H9 (cell line): ENCODE data around the gene CRYBA1. TPM values are rescaled to one million over a fixed set of nuclear protein-coding genes. Genes with fewer than 3 reads are reported as not detected.

Source experiments
- DNase-seq: peaks from one replicate; pipeline ENCODE4 v3.0.0-alpha.2; 2017
- H2AFZ ChIP-seq: one replicate; pipeline ENCODE4 v1.6.1; 2013; ENCODE audit warnings: mild to moderate bottlenecking, low read length, control low read depth, moderate library complexity
- H2AK5ac ChIP-seq: 2 replicates; pipeline ENCODE4 v1.6.1; 2013; ENCODE audit warnings: low read length, control low read depth, mixed read lengths; ENCODE audit not compliant: insufficient read length
- H2BK120ac ChIP-seq: one replicate; pipeline ENCODE4 v1.6.1; 2013; ENCODE audit warnings: low read depth, mild to moderate bottlenecking, low read length, control low read depth, inconsistent platforms; ENCODE audit not compliant: poor library complexity, severe bottlenecking
- H2BK12ac ChIP-seq: 2 replicates; pipeline ENCODE4 v1.6.1; 2013; ENCODE audit warnings: low read length, control low read depth, mixed read lengths, low read depth; ENCODE audit not compliant: insufficient read length
- H2BK15ac ChIP-seq: 2 replicates; pipeline ENCODE4 v1.6.1; 2013; ENCODE audit warnings: low read depth, low read length, control low read depth
- H2BK20ac ChIP-seq: one replicate; pipeline ENCODE4 v1.6.1; 2013; ENCODE audit warnings: low read depth, mild to moderate bottlenecking, low read length, control low read depth, inconsistent platforms; ENCODE audit not compliant: poor library complexity, severe bottlenecking
- H2BK5ac ChIP-seq: 2 replicates; pipeline ENCODE4 v1.6.1; 2013; ENCODE audit warnings: low read length, control low read depth, mixed read lengths; ENCODE audit not compliant: insufficient read length
- H3K14ac ChIP-seq: 2 replicates; pipeline ENCODE4 v1.6.1; 2013; ENCODE audit warnings: low read length, control low read depth; ENCODE audit not compliant: insufficient read depth
- H3K18ac ChIP-seq: 2 replicates; pipeline ENCODE4 v1.6.1; 2013; ENCODE audit warnings: low read depth, mild to moderate bottlenecking, mixed read lengths, low read length, control low read depth; ENCODE audit not compliant: insufficient read length
- H3K23ac ChIP-seq: 2 replicates; pipeline ENCODE4 v1.6.1; 2013; ENCODE audit warnings: low read length, control low read depth, mixed read lengths, low read depth; ENCODE audit not compliant: insufficient read length
- H3K23me2 ChIP-seq: 2 replicates; pipeline ENCODE4 v1.6.1; 2013; ENCODE audit warnings: low read depth, mild to moderate bottlenecking, mixed read lengths, low read length, control low read depth; ENCODE audit not compliant: insufficient read length, poor library complexity, severe bottlenecking
- H3K27ac ChIP-seq: 2 replicates; pipeline ENCODE4 v1.5.1; 2013; ENCODE audit warnings: low read length, control low read depth, mixed read lengths, low read depth; ENCODE audit not compliant: insufficient read length
- H3K27me3 ChIP-seq: 2 replicates; pipeline ENCODE4 v1.6.1; 2013; ENCODE audit warnings: low read length, control low read depth, inconsistent platforms; ENCODE audit not compliant: insufficient read depth
- H3K4ac ChIP-seq: 2 replicates; pipeline ENCODE4 v1.6.1; 2013; ENCODE audit warnings: low read depth, mild to moderate bottlenecking, control low read depth, inconsistent platforms, low read length, moderate library complexity
- H3K4me1 ChIP-seq: 2 replicates; pipeline ENCODE4 v1.6.1; 2013; ENCODE audit warnings: low read length, control low read depth, inconsistent platforms; ENCODE audit not compliant: insufficient read depth
- H3K4me2 ChIP-seq: 2 replicates; pipeline ENCODE4 v1.6.1; 2013; ENCODE audit warnings: low read length, control low read depth, mixed read lengths; ENCODE audit not compliant: insufficient read length, insufficient read depth
- H3K56ac ChIP-seq: 2 replicates; pipeline ENCODE4 v1.6.1; 2013; ENCODE audit warnings: low read depth, mild to moderate bottlenecking, mixed read lengths, low read length, control low read depth; ENCODE audit not compliant: insufficient read length
- H3K79me1 ChIP-seq: 2 replicates; pipeline ENCODE4 v1.6.1; 2013; ENCODE audit warnings: low read depth, mild to moderate bottlenecking, moderate library complexity, low read length, control low read depth, inconsistent platforms; ENCODE audit not compliant: insufficient read depth, poor library complexity, severe bottlenecking
- H3K79me2 ChIP-seq: 2 replicates; pipeline ENCODE4 v1.6.1; 2013; ENCODE audit warnings: low read length, control low read depth, inconsistent platforms; ENCODE audit not compliant: insufficient read depth
- H3K9ac ChIP-seq: 2 replicates; pipeline ENCODE4 v1.6.1; 2013; ENCODE audit warnings: low read length, control low read depth, mixed read lengths; ENCODE audit not compliant: insufficient read length; ENCODE audit errors: extremely low read depth
- H3K9me3 ChIP-seq: one replicate; pipeline ENCODE4 v1.6.1; 2013; ENCODE audit warnings: low read depth, low read length, inconsistent platforms; ENCODE audit not compliant: control insufficient read depth
- H3T11ph ChIP-seq: one replicate; pipeline ENCODE4 v1.6.1; 2013; ENCODE audit warnings: mild to moderate bottlenecking, low read length, control low read depth, inconsistent platforms
- H4K20me1 ChIP-seq: one replicate; pipeline ENCODE4 v1.6.1; 2013; ENCODE audit not compliant: control insufficient read depth, insufficient read length, insufficient read depth
- H4K5ac ChIP-seq: 2 replicates; pipeline ENCODE4 v1.6.1; 2013; ENCODE audit warnings: low read depth, mild to moderate bottlenecking, mixed read lengths, low read length, control low read depth; ENCODE audit not compliant: insufficient read length
- H4K8ac ChIP-seq: replicated peaks from 2 replicates; pipeline ENCODE4 v1.6.1; 2013; ENCODE audit warnings: low read length, control low read depth, mixed read lengths, low read depth; ENCODE audit not compliant: insufficient read length
- H4K91ac ChIP-seq: 2 replicates; pipeline ENCODE4 v1.6.1; 2013; ENCODE audit warnings: low read depth, mild to moderate bottlenecking, moderate library complexity, mixed read lengths, low read length, control low read depth; ENCODE audit not compliant: insufficient read length
- H3K27ac Mint-ChIP-seq, 3 experiments: 2 replicates in 2 of 3; 3 replicates in 1 of 3; pipeline ENCODE4 v1.8.0; 2020 to 2021; ENCODE audit warnings: mixed read lengths in 3 of 3, mild to moderate bottlenecking in 1 of 3, moderate library complexity in 1 of 3
- H3K27me3 Mint-ChIP-seq: 2 replicates; pipeline ENCODE4 v1.8.0; 2021; ENCODE audit warnings: low read depth, mild to moderate bottlenecking, moderate library complexity, mixed read lengths
- H3K36me3 Mint-ChIP-seq, 3 experiments: 2 replicates in 2 of 3; 3 replicates in 1 of 3; pipeline ENCODE4 v1.8.0; 2020 to 2021; ENCODE audit warnings: low read depth in 3 of 3, mixed read lengths in 3 of 3; ENCODE audit not compliant: insufficient read depth in 1 of 3
- H3K4me1 Mint-ChIP-seq, 2 experiments: 2 replicates each; pipeline ENCODE4 v1.8.0; 2020; ENCODE audit warnings: mixed read lengths in 2 of 2
- H3K4me3 Mint-ChIP-seq, 2 experiments: 2 replicates in 1 of 2; 3 replicates in 1 of 2; pipeline ENCODE4 v1.8.0; 2020 to 2021; ENCODE audit warnings: mild to moderate bottlenecking in 2 of 2, mixed read lengths in 2 of 2, moderate library complexity in 1 of 2
- H3K9me3 Mint-ChIP-seq, 2 experiments: 2 replicates in 1 of 2; 3 replicates in 1 of 2; pipeline ENCODE4 v1.8.0; 2020; ENCODE audit warnings: mild to moderate bottlenecking in 2 of 2, mixed read lengths in 2 of 2, moderate library complexity in 1 of 2
- CTCF ChIP-seq: fragments of 200-600 bp; sonication (generic); conservative IDR thresholded peaks from 3 replicates; pipeline ENCODE4 v1.8.0; 2021; ENCODE audit warnings: antibody characterized with exemption, mild to moderate bottlenecking
- WGBS: extraction: QIAGEN DNeasy Blood & Tissue Kit; methylation state at CpG from one replicate; pipeline ENCODE4 v1.1.7; 2013; ENCODE audit warnings: missing lambda C conversion rate, low lambda C conversion rate, mixed read lengths; ENCODE audit not compliant: insufficient read length; ENCODE audit errors: extremely low coverage; 5-methylcytosine and 5-hydroxymethylcytosine counted together
- total RNA-seq: library from RNA; stranded (reverse); gene quantifications from 2 replicates; pipeline ENCODE4 v1.2.1, GENCODE V29; 2021

The CRYBA1 gene
- total RNA-seq, 1 experiment from 2014 or later = not detected

- Histone ChIP-seq H2BK20ac (no peak overlapping the region), H3K18ac (no peak overlapping the region), H3K9me3 (no peaks in the 10 kb centered on the region), H3K4ac (no peak overlapping the region), H3T11ph (no peak overlapping the region), H2AFZ (no peak overlapping the region), H2BK12ac (no peak overlapping the region), H2BK120ac (no peak overlapping the region), H3K56ac (no peak overlapping the region), H3K9ac (no peak overlapping the region), H2BK5ac (no peak overlapping the region), H4K8ac (no peak overlapping the region), H3K27ac (no peak overlapping the region), H3K79me2 (no peaks in the 10 kb centered on the region), H3K23ac (no peak overlapping the region), H3K23me2 (no peaks in the 10 kb centered on the region), H3K79me1 (no peaks in the 10 kb centered on the region), H3K27me3 (no peaks in the 10 kb centered on the region), H3K4me2 (no peak overlapping the region), H4K20me1 (no peaks in the 10 kb centered on the region), H4K91ac (no peak overlapping the region), H2BK15ac (no peak overlapping the region), H2AK5ac (no peak overlapping the region), H3K4me1 (peaks cover 6% of the 10 kb centered on the region; the same call in 1 of the 2 replicates), H3K14ac (no peak overlapping the region), H4K5ac (no peak overlapping the region)
- Mint-ChIP-seq H3K4me1 (peaks cover 25 to 30% of the 10 kb centered on the region in 2 experiments), H3K4me3 (no peak overlapping the region; a peak in 1 of 5 replicates), H3K36me3 (no peaks in the 10 kb centered on the region), H3K9me3 (no peaks in the 10 kb centered on the region), H3K27ac (no peak overlapping the region; a peak in 1 of 7 replicates), H3K27me3 (no peaks in the 10 kb centered on the region)
- no peak for DNase-seq
- no peak for TF ChIP-seq CTCF
- no CpG with 5 or more reads among the region's 6 CpGs for WGBS
Measured at GRCh38 chr17:29245401-29245800, 1.3 kb upstream of the CRYBA1 start.
